Ramos (cell line): ENCODE results near the gene HYAL4.
"Not testable (repeated sequence)": the region's sequence is repeated elsewhere in the genome, so short reads cannot be mapped to it uniquely, and the experiment has no call there.

ENCODE experiments used
- in situ Hi-C: fragments of 300-500 bp; cut with MboI; formaldehyde crosslinking; loops from one replicate; pipeline ENCODE4 v1.14.3; 2022; ENCODE audit warnings: low sequenced_read_pairs; ENCODE audit not compliant: unreplicated experiment

HYAL4 gene

DNA sequence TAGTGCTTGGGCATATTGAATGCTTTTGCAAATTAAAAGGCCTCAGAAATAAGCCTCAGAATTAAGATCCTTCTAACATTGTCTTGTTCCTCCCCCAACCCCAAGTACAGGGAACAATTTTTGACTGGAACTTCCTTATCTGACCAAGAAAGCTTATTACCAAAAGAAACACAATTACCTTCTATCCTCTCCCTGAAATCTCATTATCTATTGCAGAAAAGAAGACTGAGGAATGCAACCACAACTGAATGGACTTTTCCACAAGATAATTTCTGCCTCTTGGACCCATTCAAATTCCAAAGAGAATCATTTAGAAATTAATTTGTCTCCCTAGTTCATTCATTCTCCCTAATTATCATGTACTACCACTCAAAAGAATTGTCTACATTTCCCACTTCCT, 43.2 kb downstream of the HYAL4 start:
- in situ Hi-C loops = no loop called here

- in situ Hi-C loops = not testable (repeated sequence)
Observed at GRCh38 chr7:123894753-123895152, 49.8 kb downstream of the HYAL4 start.

GRCh38 chr7:123901101-123901500, 56.1 kb downstream of the HYAL4 start:
- in situ Hi-C loops = no loop called here

DNA sequence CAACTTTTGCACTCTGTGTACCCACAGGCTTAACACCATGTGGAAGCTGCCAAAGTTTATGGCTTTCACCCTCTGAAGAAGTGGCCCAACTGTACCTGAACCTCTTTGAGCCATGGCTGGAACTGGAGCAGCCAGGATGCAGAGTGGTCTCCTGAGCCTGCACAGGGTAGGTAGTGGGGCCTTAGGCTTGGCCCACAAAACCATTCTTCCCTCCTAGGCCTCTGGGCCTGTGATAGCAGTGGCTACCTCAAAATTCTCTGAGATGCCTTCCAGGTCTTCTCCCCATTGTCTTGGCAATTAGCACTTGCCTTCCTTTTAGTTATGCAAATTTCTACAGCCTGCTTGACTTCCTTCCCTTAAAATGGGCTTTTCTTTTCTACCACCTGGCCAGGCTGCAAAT, 60.7 kb downstream of the HYAL4 start:
- in situ Hi-C loops = no loop called here

- in situ Hi-C loops = no loop called here
Observed at GRCh38 chr7:123916240-123916724, 71.3 kb downstream of the HYAL4 start.

GRCh38 chr7:123917878-123918277, 72.9 kb downstream of the HYAL4 start:
- in situ Hi-C loops = no loop called here

- in situ Hi-C loops = no loop called here
Observed at GRCh38 chr7:123918309-123918708, 73.3 kb downstream of the HYAL4 start.

- in situ Hi-C loops = no loop called here
Observed at GRCh38 chr7:123923599-123923998, 78.6 kb downstream of the HYAL4 start.

GRCh38 chr7:123924941-123925340, 80.0 kb downstream of the HYAL4 start, which contains the start of gene SPAM1:
Gene SPAM1 (plus strand): TSS chr7:123925241. CDS start chr7:123953571, 28,330 bp downstream.
- in situ Hi-C loops = no loop called here
